ENCODE measurements around the gene PCDHB11.
"Not testable (repeated sequence)": the region's sequence is repeated elsewhere in the genome, so short reads cannot be mapped to it uniquely, and the experiment has no call there.

- not testable (repeated sequence) for TF ChIP-seq CTCF, POLR2A (IDR thresholded peaks at IDR 0.05)
These were observed 19.6 kb upstream of the PCDHB11 start for GRCh38 chr5:141179876-141180275.

All from lower leg skin (tissue), 3 donors.